NCI-H1930 (cell line): ENCODE data around the gene THSD4.

Experiments used
- DNase-seq, 2 experiments: peaks; one replicate each; lab custom pipeline; 2025; lab: John Stamatoyannopoulos, UW

THSD4 gene

GRCh38 chr15:71753346-71753745 lies 638.1 kb downstream of the THSD4 start:
- DNase-seq: no peak

- no peak for DNase-seq
Observed at GRCh38 chr15:71754660-71755059, 639.4 kb downstream of the THSD4 start.

GRCh38 chr15:71755092-71755970 lies 640.1 kb downstream of the THSD4 start:
- DNase-seq: no peak

- DNase-seq: no peak
Observed at GRCh38 chr15:71756599-71757352, 641.5 kb downstream of the THSD4 start.

- DNase-seq: no peak
Observed at GRCh38 chr15:71757741-71758530, 642.7 kb downstream of the THSD4 start.

GRCh38 chr15:71758711-71759110 lies 643.4 kb downstream of the THSD4 start:
- DNase-seq: no peak

GRCh38 chr15:71760852-71761251 lies 645.6 kb downstream of the THSD4 start:
- no peak for DNase-seq

- no peak for DNase-seq
Observed at GRCh38 chr15:71761649-71762048, 646.4 kb downstream of the THSD4 start.

- no peak for DNase-seq
Observed at GRCh38 chr15:71768184-71768583, 652.9 kb downstream of the THSD4 start.

- no peak for DNase-seq
Observed at GRCh38 chr15:71773206-71773859, 658.1 kb downstream of the THSD4 start.

GRCh38 chr15:71775856-71776255 lies 660.6 kb downstream of the THSD4 start:
- no peak for DNase-seq

- DNase-seq: no peak
Observed at GRCh38 chr15:71776304-71776703, 661.0 kb downstream of the THSD4 start.

GRCh38 chr15:71777216-71777943 lies 662.1 kb downstream of the THSD4 start:
- DNase-seq: no peak

- DNase-seq: no peak
Observed at GRCh38 chr15:71779073-71779797, 664.0 kb downstream of the THSD4 start.

- no peak for DNase-seq
Observed at GRCh38 chr15:71780115-71780976, 665.1 kb downstream of the THSD4 start.

GRCh38 chr15:71781179-71781964 lies 666.1 kb downstream of the THSD4 start:
- DNase-seq: no peak

GRCh38 chr15:71781965-71782265 lies 666.6 kb downstream of the THSD4 start:
- no peak for DNase-seq

GRCh38 chr15:71782422-71783165 lies 667.3 kb downstream of the THSD4 start:
- no peak for DNase-seq
